Left hindlimb (tissue), 1 donor: ENCODE results near the gene PLCB4.
"Not testable (repeated sequence)": the region's sequence is repeated elsewhere in the genome, so short reads cannot be mapped to it uniquely, and the experiment has no call there.

Experiments used
- DNase-seq: peaks from one replicate; pipeline ENCODE4 v3.0.0-alpha.2; 2018

The PLCB4 gene

DNA sequence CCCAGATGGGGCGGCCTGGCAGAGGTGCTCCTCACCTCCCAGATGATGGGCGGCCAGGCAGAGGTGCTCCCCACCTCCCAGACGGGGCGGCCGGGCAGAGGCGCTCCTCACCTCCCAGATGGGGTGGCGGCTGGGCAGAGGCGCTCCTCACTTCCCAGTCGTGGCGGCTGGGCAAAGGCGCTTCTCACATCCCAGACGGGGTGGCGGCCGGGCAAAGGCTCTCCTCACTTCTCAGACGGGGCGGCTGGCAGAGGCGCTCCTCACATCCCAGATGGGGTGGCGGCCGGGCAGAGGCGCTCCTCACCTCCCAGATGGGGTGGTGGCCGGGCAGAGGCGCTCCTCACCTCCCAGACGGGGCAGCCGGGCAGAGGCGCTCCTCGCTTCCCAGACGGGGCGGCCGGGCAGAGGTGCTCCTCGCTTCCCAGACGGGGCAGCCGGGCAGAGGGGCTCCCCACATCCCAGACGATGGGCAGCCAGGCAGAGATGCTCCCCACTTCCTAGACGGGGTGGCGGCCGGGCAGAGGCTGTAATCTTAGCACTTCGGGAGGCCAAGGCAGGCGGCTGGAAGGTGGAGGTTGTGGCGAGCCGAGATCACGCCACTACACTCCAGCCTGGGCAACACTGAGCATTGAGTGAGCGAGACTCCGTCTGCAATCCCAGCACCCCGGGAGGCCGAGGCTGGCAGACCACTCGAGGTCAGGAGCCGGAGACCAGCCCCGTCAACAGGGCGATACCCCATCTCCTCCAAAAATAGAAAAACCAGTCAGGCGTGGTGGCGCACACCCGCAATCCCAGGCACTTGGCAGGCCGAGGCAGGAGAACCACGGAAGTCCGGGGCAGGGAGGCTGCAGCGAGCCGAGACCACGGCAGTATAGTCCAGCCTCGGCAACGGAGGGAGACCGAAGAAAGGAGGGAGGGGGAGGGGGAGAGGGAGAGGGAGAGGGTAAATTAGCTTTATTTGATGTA, 316.7 kb downstream of the PLCB4 start:
- DNase-seq = not testable (repeated sequence)

DNA sequence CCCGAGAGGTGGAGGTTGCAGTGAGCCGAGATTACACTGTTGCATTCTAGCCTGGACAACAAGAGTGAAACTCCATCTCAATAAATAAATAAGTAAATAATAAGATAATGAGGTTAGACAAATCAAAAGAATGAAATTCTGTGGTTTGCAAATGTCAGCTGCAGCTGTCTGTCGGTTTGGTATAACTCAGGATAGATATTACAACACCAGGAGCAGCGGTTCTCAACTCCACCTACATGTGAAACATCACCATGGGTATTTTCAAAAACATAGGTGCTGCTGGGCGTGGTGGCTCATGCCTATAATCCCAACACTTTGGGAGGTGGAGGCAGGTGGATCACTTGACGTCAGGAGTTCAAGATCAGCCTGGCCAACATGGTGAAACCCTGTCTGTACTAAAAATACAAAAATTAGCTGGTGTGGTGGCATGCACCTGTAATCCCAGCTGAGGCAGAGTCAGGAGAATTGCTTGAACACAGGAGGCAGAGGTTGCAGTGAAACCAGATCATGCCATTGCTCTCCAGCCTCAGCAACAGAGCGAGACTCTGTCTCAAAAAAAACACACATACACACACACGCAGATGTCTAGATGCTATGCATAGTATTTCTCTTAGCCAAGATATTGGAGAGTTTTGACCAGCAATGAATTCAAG, 319.4 kb downstream of the PLCB4 start:
- DNase-seq = no peak

DNA sequence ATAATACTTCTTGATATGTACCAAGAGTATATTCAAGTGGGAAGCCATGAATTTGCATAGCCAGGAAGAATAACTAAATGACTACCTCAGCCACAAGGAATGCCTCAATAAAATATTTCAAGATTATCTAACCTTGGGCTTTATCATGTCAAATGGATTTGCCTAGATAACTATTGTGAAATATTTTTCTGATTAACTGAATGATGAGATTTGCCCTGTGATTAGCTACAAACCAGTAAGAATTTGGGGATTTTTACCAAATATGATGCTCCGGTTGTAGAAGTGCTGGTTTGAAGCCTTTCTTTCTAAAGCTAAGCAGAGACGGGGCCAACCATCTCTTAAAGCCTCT, 319.9 kb downstream of the PLCB4 start:
- no peak for DNase-seq

DNA sequence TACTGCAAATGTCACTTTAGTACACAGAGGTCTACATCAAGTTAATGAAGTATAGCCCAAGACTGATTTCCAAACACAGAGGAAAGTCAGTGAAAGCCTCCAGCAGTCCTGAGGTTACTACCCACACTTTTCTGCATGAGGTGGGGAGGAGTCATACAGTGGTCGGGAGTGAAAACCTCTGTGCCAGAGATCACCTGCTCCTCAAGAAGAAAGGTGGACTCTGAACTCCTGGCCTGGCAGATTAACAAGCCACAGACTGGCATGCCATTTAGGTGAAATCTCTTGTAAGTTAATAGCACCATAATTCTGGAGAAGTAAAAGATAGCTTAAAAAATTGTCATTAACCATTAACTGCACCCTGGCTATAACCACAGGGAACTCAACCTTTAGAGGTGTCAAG, 320.5 kb downstream of the PLCB4 start:
- no peak for DNase-seq

DNA sequence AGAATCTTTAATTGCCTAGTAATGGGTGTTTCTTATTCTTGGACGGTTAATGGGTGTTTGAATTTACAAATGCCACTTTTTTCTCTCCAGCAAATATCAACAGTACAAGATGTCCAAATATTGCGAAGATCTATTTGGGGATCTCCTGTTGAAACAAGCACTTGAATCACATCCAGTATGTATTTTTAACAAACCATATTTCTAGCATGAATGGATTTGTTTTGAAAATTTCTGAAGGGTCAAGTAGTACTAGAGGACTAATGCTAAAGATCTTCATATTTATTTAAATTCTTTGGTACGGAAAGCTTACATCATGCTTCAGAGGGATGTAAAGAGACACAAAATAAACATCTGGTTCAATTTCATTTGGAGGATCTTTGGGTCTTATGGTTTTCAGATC, 321.6 kb downstream of the PLCB4 start:
- DNase-seq = no peak

DNA sequence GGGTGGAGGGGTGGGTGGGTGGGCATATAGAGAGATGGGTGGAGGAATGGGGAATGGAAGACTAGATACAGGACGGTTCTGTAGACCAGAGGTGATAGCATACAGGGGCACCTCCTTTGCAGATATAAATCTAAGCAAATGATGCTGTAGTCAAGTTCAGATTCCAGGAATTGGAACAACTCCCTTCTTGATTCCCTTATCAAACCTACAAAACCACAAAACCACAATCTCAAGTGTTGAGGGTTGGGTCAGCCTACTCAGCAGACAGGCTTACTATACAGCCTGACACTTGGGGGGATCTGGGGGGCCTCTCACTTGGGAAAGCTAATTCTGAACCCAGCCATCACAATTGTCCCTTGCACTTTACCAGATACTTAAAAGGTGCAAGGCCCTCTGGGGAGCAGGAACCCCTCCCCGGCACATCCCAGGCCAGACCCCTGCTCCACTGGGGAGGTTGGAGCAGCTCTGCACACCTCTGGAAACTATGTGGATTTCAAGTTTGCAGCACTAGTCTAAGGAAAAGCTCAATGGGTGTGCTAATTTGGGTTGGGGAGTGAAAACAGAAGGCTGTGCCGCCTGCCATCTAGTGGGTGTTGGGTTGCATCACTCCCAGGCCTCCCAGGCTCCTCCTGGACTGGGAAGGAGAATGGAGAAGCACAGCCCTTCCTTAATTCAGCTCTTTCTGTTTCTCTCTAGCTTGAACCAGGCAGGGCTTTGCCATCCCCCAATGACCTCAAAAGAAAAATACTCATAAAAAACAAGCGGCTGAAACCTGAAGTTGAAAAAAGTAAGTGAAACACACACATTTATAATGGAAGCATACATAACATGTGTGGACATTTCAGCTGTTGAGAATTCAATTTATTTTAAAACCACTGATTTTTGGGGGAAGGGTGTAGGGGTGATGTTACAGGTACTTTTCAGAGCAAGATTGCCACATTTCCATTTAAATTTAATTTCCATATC, 324.3 kb downstream of the PLCB4 start:
- DNase-seq = peak; percentile 73

DNA sequence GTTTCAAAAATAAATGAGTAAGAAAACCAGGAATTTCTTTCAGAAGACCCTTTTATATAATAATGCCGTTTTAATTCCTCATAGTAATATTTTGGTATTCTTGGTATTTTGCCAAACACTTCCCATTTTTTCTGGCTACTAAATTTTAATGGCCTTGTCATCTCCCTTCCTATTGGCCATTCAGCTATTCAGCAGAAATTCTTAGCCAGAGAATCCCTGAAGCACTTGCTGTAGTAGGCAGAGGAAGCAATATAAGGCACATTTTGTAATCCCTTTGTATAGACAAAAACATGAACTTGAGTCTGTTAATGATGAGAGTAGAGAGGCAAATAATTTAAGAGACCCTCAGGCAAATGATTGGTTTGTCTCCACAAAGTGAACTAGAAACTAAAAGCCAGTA, 327.1 kb downstream of the PLCB4 start:
- no peak for DNase-seq

DNA sequence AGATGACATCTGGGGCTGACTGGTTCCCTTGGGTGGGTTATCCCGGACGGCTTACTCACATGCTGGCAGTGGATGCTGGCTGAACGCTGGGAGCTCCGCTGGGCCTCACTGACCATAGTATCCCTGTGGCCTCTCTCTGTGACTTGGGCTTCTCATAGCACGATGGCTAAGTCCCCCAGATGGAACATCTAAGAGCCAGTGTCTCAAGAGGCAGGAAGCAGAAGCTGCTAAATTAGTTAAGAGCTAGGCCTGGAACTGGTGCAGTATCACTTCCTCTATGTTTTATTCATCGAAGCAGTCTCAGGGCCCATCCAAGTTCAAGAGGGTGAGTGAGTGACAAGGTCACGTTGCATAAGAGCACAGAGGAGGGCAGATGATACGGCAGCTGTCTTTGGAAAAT, 329.0 kb downstream of the PLCB4 start:
- no peak for DNase-seq

DNA sequence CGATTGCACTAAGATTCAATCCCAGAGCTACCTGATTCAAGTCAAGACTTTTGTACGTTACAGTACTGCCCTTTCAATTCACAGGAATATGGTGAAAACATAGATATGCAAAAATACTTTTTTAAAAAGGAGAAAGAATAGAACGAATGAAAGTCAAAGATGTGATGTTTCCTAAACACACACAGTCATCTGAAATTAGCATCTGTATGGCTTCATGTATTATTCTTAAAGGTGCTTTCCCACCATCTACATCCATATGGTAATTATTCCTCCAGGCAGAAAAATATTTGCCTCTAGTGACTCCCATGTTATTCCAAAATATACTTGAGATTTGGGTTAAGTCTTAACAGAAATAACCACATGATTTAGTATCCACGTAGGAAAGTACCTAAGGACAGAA, 330.0 kb downstream of the PLCB4 start:
- no peak for DNase-seq

DNA sequence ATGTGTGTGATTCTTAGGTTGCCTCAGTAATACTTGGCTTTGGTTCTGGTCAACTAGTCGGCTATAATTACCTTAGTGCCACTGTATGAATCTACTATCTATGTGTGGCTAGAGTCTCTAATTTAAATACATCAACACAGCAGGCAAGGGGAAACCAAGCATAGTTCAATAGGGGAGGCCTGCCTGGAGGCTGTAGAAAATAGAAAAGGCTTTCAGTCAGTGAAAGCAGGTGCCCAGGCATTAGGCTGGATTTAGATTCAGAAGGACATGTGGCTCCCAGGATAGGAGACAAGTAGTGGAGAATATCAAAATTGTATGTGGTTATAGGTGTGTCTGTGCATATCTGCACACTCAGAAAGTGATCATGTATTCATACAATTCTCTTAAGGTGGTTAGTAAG, 330.4 kb downstream of the PLCB4 start:
- no peak for DNase-seq

DNA sequence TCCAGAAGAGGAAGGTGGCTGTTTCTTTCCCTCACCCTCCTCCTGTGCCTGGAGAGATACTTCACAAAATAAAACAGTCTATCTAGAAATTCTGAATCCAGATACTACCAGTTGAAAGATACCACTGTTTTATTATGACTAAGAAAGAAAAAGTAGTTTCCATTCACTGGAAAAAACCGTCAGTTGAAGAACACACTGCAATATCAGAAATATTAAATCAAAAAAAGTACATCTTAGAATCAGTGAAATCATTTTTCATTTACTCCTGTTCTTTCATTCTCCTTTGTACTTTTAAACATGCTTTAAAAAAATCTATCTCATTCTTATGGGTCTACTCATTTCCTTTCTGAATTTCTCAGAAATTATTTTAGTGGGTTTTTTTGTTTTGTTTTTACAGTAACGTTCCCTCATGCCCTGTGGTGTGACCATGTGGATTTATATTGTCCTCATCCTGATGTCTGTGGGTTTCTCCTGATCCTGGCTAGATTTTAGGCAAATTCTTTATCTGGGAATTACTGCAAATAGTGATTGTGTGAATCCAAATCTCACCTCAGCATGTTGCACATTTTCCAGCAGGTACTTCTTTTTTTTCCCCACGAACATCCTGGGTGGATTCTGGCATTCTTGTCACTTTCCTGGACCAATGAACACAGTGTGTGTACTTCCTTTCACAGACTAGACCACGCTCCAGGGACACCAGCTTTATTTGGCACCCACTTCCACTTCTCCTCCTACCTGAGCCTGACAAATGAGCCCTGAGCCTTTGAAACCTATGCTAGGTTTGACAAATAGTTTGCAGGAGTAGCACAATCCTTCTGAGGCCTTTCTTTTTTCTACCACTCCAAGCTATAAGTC, 331.5 kb downstream of the PLCB4 start:
- no peak for DNase-seq

DNA sequence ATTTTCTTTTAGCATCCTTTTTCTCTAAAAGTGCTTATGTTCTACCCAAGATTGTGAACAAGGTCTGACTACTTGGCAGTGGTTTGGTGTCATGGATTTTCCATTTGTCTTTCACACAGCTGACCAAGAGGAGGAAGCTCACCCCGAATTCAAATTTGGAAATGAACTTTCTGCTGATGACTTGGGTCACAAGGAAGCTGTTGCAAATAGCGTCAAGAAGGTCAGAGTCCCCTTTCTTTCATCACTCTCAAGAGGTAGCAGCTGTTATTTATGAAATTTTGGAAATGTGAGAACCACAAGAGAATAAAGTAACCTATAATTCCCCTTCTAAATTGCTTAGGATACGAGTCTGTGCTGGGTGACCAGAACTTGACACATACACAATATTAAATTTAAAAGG, 332.5 kb downstream of the PLCB4 start:
- no peak for DNase-seq

DNA sequence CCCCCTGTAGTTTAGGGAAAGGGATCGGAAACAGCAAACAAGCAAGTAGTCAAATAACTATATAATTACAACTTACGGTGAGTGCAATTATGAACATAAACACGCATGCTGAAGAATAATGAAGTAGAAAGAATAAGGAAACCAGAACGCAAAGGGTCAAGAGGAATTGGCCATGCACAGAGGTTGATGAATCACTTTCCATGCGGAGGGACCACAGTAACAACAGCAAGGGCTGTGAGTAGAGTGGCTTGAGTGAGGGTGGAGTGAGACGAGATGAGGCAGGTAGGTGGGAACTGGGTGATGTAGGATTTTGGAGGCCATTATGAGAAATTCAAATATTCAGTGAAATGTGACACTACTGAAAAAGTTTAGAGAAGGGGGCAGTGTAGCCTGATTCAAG, 333.3 kb downstream of the PLCB4 start:
- DNase-seq = no peak

DNA sequence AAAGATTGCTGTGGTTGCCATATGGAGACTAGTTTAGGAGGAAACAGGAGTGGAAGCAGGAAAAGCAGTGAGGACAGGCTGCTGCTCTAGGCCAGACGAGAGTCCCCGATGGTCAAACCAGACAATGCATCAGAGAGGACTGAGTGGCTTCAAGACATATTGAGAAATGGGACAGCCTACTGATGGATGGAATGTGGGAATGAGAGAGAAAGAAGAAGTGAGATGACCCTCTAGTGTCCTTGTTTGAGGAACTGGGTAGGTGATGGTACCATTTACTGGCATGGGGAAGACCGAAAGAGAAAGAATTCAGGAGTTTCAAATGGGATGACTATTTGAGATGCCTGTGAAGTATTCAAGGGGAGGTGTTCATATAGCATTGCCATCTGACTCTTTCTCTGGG, 333.7 kb downstream of the PLCB4 start:
- no peak for DNase-seq

DNA sequence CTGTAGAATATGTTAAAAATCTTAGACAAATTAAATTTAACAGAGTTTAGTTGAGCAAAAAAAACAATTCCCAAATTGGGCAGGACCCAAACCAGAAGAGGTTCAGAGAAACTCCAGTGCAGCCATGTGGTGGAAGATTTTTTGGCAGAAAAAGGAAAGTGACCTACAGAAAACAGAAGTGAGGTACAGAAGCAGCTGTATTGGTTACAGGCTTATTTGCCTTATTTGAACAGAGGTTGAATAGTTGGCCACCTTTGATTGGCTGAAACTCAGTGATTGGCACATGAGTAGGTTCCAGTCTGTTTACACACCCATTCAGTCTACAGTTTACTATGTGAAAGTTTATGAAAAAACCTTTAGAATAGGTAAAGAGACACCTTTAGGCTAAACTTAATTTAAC, 334.6 kb downstream of the PLCB4 start:
- DNase-seq = no peak

DNA sequence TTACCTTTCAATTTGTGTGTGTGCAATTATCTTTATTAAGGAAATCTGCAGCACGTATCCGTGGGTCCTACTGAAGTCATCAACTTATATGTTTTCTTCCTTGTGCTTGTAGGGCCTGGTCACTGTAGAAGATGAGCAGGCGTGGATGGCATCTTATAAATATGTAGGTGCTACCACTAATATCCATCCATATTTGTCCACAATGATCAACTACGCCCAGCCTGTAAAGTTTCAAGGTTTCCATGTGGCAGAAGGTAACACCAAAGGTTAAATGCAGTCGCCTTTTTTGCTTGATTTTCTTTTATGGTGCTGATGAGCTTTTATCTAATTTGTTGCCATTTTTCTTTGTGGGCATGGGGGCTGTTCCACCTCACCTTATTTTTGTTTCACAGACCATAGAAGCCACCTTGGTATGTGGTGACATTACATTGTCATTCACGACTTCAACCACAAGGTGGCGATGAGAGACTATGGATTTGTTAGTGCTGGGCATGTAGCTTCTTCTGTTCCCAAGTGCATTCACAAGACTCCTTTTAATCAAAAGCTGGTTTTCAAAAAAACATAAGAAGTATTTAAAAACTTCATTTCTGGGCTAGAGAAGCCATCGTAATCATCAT, 339.0 kb downstream of the PLCB4 start:
- DNase-seq = peak; percentile 67

DNA sequence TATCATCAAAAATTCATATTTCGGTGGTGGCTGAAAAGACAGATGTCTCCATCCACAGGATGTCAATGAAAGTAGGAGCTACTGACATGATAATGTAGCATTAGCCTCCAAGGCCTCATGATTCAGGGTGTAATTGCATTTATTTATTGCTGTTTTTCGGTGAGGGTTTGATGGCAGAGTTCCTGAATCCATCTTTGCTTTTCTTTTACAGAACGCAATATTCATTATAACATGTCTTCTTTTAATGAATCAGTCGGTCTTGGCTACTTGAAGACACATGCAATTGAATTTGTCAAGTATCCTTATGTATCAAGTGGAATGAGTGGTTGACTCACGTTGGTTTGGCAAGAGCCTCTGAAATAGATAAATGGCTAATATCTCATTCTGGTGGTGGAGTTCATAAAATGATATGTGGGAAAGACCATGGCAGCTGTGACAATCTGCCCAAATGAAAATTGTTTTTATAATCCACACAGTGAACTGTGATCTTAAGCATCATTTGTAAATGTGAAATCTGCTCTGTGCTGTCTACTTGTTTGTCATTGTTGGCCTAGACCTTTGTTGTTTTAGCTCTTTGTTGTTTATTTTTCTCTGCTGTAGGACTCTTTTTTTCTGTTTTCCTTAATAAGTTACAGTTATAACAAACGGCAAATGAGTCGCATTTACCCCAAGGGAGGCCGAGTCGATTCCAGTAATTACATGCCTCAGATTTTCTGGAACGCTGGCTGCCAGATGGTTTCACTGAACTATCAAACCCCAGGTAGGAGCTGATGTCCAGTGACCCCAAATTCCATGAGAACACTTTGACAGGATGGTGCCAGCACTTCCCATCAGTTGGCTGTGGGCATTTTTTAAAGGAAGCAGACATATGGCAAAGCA, 339.8 kb downstream of the PLCB4 start:
- no peak for DNase-seq

DNA sequence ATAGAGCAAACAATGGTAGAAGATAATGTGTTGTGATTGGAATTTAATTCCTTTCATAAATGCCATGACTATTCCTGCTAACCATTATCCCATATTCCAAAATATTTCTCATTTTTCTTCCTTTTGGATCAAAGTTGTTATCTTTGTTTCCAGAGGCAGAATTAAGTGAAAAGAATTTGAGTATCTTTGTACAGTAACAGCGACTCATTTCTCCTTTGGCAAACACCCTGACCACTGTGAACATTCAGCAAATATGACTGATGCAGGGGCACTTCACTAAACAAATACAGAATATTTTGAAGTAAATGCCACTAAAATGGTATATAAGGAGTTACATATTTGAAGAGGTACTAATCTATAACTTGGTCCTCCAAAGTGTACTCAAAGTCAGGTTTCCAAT, 340.5 kb downstream of the PLCB4 start:
- DNase-seq = no peak

DNA sequence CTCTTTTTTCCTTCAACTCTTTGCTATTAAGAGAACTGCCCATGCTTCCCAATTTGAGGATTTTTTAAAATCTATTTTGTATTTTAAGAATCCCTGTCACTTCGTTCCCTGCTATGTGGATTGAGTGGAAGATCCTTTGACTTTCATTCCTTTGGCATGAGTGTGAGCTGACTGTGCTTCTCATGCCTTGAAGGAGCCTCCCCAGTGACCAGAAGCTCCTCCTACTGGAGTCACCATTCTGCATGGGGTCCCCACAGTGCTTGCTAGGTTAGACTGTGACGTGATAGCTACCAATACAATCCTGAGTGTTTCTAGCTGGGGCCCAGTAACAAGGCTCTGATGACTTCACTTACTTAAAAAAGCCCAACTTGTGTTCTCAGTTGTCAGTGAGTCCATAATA, 341.1 kb downstream of the PLCB4 start:
- no peak for DNase-seq

DNA sequence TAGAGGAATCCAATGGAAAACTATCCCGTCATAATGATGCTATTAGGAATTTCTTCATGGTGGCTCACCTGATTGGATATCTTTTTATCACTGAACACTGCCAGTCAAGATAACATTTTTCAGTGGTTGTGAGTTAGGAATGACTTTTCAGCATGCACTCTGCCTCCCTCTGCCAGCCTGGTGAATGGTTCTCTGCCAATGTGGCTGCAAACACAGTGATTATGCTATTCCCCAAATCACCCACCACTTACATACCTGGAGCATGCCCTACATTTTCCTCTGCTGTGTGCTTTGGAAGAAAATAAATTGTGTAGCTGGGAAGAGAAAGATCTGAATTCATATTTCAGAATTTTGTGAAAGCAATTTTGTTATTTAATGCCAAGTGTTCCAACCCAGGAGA, 342.9 kb downstream of the PLCB4 start:
- no peak for DNase-seq

DNA sequence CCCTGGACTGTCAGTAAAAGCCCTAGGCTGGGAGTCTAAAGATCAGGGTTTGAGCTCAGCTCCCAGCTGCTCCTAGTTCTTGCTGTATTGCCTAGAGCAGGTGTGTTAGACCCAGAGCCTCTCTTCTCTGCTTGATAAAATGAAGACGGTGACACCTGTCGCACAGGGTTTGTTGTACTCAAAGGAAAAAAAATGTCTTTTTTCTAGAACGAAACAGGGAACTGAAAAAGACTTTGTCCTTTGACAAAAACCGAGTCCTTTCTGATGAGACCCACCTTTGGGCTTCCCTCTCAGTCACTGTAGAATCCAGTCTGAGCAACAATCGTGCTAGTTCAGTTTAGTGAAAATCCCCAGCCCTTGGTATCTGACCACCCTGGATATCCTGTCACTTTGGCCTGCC, 343.4 kb downstream of the PLCB4 start:
- DNase-seq = no peak
